Measurements from ENCODE around the gene TUSC1. TPM values are rescaled to one million over a fixed set of nuclear protein-coding genes. Genes with fewer than 3 reads are reported as not detected.
"Not testable (repeated sequence)": the region's sequence is repeated elsewhere in the genome, so short reads cannot be mapped to it uniquely, and the experiment has no call there.

TUSC1 gene
- total and polyA plus RNA-seq, 5 donors from 2014 or later: 0.19 TPM; not detected in 4

DNA sequence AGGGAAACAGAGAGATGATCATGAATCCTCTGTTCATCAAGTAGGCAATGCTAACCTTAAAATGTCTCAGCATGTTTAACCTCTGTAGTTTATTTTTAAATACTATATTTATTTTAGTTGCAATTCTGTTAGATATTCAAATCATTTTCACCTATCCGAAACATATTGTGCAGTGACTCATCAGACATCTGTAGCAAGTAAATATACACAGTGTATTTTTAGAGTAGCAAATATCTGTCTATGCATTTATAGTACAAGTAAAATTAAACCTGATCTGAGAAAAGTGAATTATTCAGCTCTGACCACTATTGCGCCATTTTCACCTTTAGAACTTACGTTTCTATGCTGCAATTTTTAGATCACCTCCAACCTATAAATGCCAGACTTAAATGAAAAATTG is 24.3 kb upstream of the TUSC1 start:
- no peak overlapping the region for H3K4me3 ChIP-seq (ENCODE audit: low read depth, low read length)
- Mint-ChIP-seq H3K4me1 (no peaks in the 10 kb centered on the region), H3K27ac (no peak overlapping the region), H3K4me3 (no peak overlapping the region), H3K36me3 (no peaks in the 10 kb centered on the region), H3K27me3 (no peaks in the 10 kb centered on the region), H3K9me3 (peaks cover 0 to 15% (median 0%) of the 10 kb centered on the region in 7 donors)
- ATAC-seq (ENCODE audit: low read depth in 2 of 2) (no peak), DNase-seq (no peak)
- H3K9me3 ChIP-seq (ENCODE audit: control insufficient read depth in 2 of 2, low read length in 2 of 2): peaks cover 4 to 12% of the 10 kb centered on the region in 2 experiments
- no peaks in the 10 kb centered on the region for H3K36me3 ChIP-seq (ENCODE audit: control insufficient read depth, insufficient read depth, low read length)
- H3K27me3 ChIP-seq (ENCODE audit: control insufficient read depth, insufficient read depth, low read length): no peaks in the 10 kb centered on the region
- H3K27ac ChIP-seq (ENCODE audit: insufficient read depth, low read length, poor library complexity, severe bottlenecking): no peak overlapping the region
- no peaks in the 10 kb centered on the region for H3K4me1 ChIP-seq (ENCODE audit: control insufficient read depth, insufficient read depth, low read length, poor library complexity, severe bottlenecking)

DNA sequence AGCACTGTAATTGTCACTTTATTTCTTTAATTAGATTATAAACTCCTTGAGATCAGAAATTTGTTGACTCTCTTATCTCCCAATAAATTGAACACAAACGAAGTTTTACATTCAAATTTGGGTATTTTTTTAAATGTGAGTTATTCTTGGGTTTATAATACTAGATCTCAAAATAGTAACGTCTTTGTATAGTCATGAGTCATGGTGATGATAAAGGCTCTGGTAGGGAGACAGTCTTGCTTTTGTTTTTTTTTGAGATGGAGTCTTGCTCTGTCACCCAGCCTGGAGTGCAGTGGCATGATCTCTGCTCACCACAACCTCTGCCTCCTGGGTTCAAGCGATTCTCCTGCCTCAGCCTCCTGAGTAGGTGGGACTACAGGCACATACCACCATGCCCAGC is 22.7 kb upstream of the TUSC1 start:
- peaks cover 0 to 19% (median 5%) of the 10 kb centered on the region in 7 donors for H3K9me3 Mint-ChIP-seq
- not testable (repeated sequence) for H3K27me3 Mint-ChIP-seq; H3K27me3 ChIP-seq (ENCODE audit: control insufficient read depth, insufficient read depth, low read length); H3K36me3 Mint-ChIP-seq; H3K27ac ChIP-seq (ENCODE audit: insufficient read depth, low read length, poor library complexity, severe bottlenecking); H3K36me3 ChIP-seq (ENCODE audit: control insufficient read depth, insufficient read depth, low read length); DNase-seq; H3K4me1 Mint-ChIP-seq; H3K4me1 ChIP-seq (ENCODE audit: control insufficient read depth, insufficient read depth, low read length, poor library complexity, severe bottlenecking); H3K27ac Mint-ChIP-seq; ATAC-seq (ENCODE audit: low read depth in 2 of 2); H3K4me3 Mint-ChIP-seq; H3K4me3 ChIP-seq (ENCODE audit: low read depth, low read length)
- peaks cover 4 to 12% of the 10 kb centered on the region in 2 experiments for H3K9me3 ChIP-seq (ENCODE audit: control insufficient read depth in 2 of 2, low read length in 2 of 2)

DNA sequence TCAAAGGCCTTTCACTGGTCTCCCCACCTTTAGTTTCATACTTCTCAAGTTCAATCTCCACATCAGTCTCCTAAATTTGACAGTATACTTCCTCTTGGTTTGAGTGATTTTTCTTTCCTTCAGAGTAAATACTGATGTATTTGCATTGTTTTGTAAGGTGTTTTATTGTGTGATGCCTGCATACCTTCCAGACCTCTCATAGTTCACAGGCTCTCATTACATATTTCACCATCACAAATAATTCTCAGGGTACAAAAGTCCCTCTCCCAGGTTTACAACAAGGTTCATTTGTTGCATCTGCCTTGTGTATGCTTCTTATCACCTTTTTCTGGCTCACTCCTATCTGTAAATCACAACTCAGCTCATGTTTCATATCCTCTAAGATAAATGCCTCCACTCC is 22.2 kb upstream of the TUSC1 start:
- Mint-ChIP-seq H3K27ac (no peak overlapping the region), H3K9me3 (peaks cover 0 to 14% (median 5%) of the 10 kb centered on the region in 7 donors), H3K4me1 (no peaks in the 10 kb centered on the region), H3K36me3 (no peaks in the 10 kb centered on the region), H3K27me3 (no peaks in the 10 kb centered on the region), H3K4me3 (no peak overlapping the region)
- no peak overlapping the region for H3K4me3 ChIP-seq (ENCODE audit: low read depth, low read length)
- H3K4me1 ChIP-seq (ENCODE audit: control insufficient read depth, insufficient read depth, low read length, poor library complexity, severe bottlenecking): no peaks in the 10 kb centered on the region
- peaks cover 4 to 12% of the 10 kb centered on the region in 2 experiments for H3K9me3 ChIP-seq (ENCODE audit: control insufficient read depth in 2 of 2, low read length in 2 of 2)
- ATAC-seq (ENCODE audit: low read depth in 2 of 2) (no peak), DNase-seq (no peak)
- no peaks in the 10 kb centered on the region for H3K27me3 ChIP-seq (ENCODE audit: control insufficient read depth, insufficient read depth, low read length)
- no peaks in the 10 kb centered on the region for H3K36me3 ChIP-seq (ENCODE audit: control insufficient read depth, insufficient read depth, low read length)
- H3K27ac ChIP-seq (ENCODE audit: insufficient read depth, low read length, poor library complexity, severe bottlenecking): no peak overlapping the region

DNA sequence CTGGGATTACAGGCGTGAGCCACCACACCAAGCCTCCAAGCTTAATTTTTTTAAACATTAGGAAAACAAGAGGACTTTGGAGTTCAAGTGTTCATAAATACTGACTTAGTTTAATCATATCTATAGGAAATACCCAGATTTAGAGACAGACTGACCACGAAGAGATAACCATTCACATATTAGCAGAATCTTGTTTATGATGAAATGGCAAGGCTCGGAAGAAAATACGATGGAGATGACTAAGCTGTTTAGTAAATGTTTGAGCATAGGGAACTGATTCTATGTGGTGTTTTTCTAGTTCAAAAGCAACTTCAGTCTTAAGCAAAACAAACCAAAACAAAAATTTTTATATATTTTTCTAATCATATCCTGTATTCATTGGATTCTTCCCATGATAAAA is 13.5 kb upstream of the TUSC1 start:
- no peak overlapping the region for H3K4me3 Mint-ChIP-seq
- no peak overlapping the region for H3K27ac ChIP-seq (ENCODE audit: insufficient read depth, low read length, poor library complexity, severe bottlenecking)
- no peaks in the 10 kb centered on the region for H3K27me3 Mint-ChIP-seq
- no peaks in the 10 kb centered on the region for H3K36me3 Mint-ChIP-seq
- DNase-seq: no peak
- no peak overlapping the region for H3K4me3 ChIP-seq (ENCODE audit: low read depth, low read length)
- H3K27me3 ChIP-seq (ENCODE audit: control insufficient read depth, insufficient read depth, low read length): no peaks in the 10 kb centered on the region
- H3K9me3 ChIP-seq (ENCODE audit: control insufficient read depth in 2 of 2, low read length in 2 of 2): no peaks in the 10 kb centered on the region
- H3K9me3 Mint-ChIP-seq: peaks cover 0 to 12% (median 7%) of the 10 kb centered on the region in 7 donors
- no peaks in the 10 kb centered on the region for H3K4me1 Mint-ChIP-seq
- no peaks in the 10 kb centered on the region for H3K4me1 ChIP-seq (ENCODE audit: control insufficient read depth, insufficient read depth, low read length, poor library complexity, severe bottlenecking)
- H3K36me3 ChIP-seq (ENCODE audit: control insufficient read depth, insufficient read depth, low read length): no peaks in the 10 kb centered on the region
- no peak overlapping the region for H3K27ac Mint-ChIP-seq
- no peak for ATAC-seq (ENCODE audit: low read depth in 2 of 2)

DNA sequence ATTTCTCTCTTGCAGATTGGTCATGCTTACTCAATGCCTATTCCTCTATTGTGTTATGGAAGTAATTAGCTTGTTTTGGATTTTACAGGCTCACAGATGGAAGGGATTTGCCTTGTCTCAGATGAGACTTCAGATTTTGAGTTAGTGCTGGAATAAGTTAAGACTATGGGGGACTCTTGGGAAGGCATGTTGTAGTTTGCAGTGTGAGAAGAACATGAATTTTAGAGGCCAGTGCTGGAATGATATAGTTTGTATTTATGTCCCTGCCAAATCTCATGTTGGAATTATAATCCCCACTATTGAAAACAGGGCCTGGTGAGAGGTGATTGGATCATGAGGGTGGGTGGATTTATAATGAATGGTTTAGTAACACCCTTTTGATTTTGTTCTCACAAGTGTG is 6.1 kb upstream of the TUSC1 start:
- no peaks in the 10 kb centered on the region for H3K27me3 ChIP-seq (ENCODE audit: control insufficient read depth, insufficient read depth, low read length)
- ATAC-seq (ENCODE audit: low read depth in 2 of 2) (no peak), DNase-seq (no peak)
- no peak overlapping the region for H3K4me3 ChIP-seq (ENCODE audit: low read depth, low read length)
- no peak overlapping the region for H3K4me3 Mint-ChIP-seq
- H3K4me1 ChIP-seq (ENCODE audit: control insufficient read depth, insufficient read depth, low read length, poor library complexity, severe bottlenecking): no peaks in the 10 kb centered on the region
- no peaks in the 10 kb centered on the region for H3K27me3 Mint-ChIP-seq
- peaks cover 2 to 13% (median 3%) of the 10 kb centered on the region in 7 donors for H3K9me3 Mint-ChIP-seq
- H3K4me1 Mint-ChIP-seq: no peaks in the 10 kb centered on the region
- no peaks in the 10 kb centered on the region for H3K9me3 ChIP-seq (ENCODE audit: control insufficient read depth in 2 of 2, low read length in 2 of 2)
- H3K27ac ChIP-seq (ENCODE audit: insufficient read depth, low read length, poor library complexity, severe bottlenecking): no peak overlapping the region
- no peaks in the 10 kb centered on the region for H3K36me3 Mint-ChIP-seq
- no peaks in the 10 kb centered on the region for H3K36me3 ChIP-seq (ENCODE audit: control insufficient read depth, insufficient read depth, low read length)
- no peak overlapping the region for H3K27ac Mint-ChIP-seq

DNA sequence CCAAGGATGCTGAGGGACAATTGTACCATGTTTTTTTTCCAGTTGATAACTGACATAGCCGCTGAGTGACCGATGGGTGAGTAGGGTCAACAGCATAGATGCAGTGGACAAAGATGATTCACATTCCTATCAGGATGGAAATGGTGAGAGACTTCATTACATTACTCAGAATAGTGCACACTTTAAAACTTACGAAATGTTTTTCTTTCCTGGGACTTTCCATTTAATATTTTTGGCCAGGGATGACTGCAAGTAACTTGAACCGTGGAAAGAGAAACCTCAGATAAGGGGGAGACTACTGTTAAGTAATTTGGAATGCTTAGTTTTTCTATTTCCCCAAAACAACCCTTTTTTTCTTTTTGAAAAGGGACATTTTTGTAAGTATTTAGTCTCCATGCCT is 3.0 kb upstream of the TUSC1 start:
- no peaks in the 10 kb centered on the region for H3K27me3 ChIP-seq (ENCODE audit: control insufficient read depth, insufficient read depth, low read length)
- ATAC-seq (ENCODE audit: low read depth in 2 of 2) (no peak), DNase-seq (no peak)
- peaks cover 0 to 13% (median 3%) of the 10 kb centered on the region in 7 donors for H3K9me3 Mint-ChIP-seq
- H3K36me3 ChIP-seq (ENCODE audit: control insufficient read depth, insufficient read depth, low read length): no peaks in the 10 kb centered on the region
- H3K36me3 Mint-ChIP-seq: no peaks in the 10 kb centered on the region
- no peaks in the 10 kb centered on the region for H3K9me3 ChIP-seq (ENCODE audit: control insufficient read depth in 2 of 2, low read length in 2 of 2)
- H3K4me1 Mint-ChIP-seq: no peaks in the 10 kb centered on the region
- no peaks in the 10 kb centered on the region for H3K27me3 Mint-ChIP-seq
- no peak overlapping the region for H3K4me3 Mint-ChIP-seq
- no peaks in the 10 kb centered on the region for H3K4me1 ChIP-seq (ENCODE audit: control insufficient read depth, insufficient read depth, low read length, poor library complexity, severe bottlenecking)
- H3K27ac ChIP-seq (ENCODE audit: insufficient read depth, low read length, poor library complexity, severe bottlenecking): no peak overlapping the region
- no peak overlapping the region for H3K4me3 ChIP-seq (ENCODE audit: low read depth, low read length)
- no peak overlapping the region for H3K27ac Mint-ChIP-seq

DNA sequence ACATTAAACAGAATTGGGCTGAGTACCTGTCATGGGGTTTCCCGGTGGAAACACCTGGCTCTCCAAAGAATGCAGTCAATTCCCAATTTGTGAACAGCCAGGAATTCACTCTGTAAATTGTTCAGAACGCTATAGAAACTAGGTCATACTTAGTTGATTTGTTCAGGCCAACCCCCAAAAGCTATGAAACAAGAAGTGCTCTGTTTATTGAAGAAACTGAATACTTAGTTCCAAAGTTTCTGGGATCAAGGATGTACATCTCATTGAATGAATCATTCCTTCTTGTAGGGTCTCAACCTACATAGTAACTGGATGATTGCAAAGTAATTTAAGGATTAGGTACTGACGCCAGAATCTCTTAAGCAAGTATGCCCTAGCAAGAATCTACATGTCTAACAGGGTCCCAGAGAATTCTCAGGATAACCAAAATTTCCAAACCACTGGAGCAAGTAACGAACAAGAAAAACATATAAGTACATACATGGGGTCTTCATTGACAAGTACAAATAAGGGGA is 659 bp upstream of the TUSC1 start:
- no peak overlapping the region for H3K27ac ChIP-seq (ENCODE audit: insufficient read depth, low read length, poor library complexity, severe bottlenecking)
- no peaks in the 10 kb centered on the region for H3K9me3 ChIP-seq (ENCODE audit: control insufficient read depth in 2 of 2, low read length in 2 of 2)
- H3K4me1 Mint-ChIP-seq: no peaks in the 10 kb centered on the region
- no peaks in the 10 kb centered on the region for H3K27me3 Mint-ChIP-seq
- DNase-seq (no peak), ATAC-seq (ENCODE audit: low read depth in 2 of 2) (no peak)
- H3K36me3 ChIP-seq (ENCODE audit: control insufficient read depth, insufficient read depth, low read length): no peaks in the 10 kb centered on the region
- no peaks in the 10 kb centered on the region for H3K27me3 ChIP-seq (ENCODE audit: control insufficient read depth, insufficient read depth, low read length)
- no peak overlapping the region for H3K4me3 Mint-ChIP-seq
- H3K36me3 Mint-ChIP-seq: no peaks in the 10 kb centered on the region
- no peak overlapping the region for H3K27ac Mint-ChIP-seq
- H3K9me3 Mint-ChIP-seq: peaks cover 0 to 8% (median 3%) of the 10 kb centered on the region in 7 donors
- H3K4me1 ChIP-seq (ENCODE audit: control insufficient read depth, insufficient read depth, low read length, poor library complexity, severe bottlenecking): no peaks in the 10 kb centered on the region
- no peak overlapping the region for H3K4me3 ChIP-seq (ENCODE audit: low read depth, low read length)

DNA sequence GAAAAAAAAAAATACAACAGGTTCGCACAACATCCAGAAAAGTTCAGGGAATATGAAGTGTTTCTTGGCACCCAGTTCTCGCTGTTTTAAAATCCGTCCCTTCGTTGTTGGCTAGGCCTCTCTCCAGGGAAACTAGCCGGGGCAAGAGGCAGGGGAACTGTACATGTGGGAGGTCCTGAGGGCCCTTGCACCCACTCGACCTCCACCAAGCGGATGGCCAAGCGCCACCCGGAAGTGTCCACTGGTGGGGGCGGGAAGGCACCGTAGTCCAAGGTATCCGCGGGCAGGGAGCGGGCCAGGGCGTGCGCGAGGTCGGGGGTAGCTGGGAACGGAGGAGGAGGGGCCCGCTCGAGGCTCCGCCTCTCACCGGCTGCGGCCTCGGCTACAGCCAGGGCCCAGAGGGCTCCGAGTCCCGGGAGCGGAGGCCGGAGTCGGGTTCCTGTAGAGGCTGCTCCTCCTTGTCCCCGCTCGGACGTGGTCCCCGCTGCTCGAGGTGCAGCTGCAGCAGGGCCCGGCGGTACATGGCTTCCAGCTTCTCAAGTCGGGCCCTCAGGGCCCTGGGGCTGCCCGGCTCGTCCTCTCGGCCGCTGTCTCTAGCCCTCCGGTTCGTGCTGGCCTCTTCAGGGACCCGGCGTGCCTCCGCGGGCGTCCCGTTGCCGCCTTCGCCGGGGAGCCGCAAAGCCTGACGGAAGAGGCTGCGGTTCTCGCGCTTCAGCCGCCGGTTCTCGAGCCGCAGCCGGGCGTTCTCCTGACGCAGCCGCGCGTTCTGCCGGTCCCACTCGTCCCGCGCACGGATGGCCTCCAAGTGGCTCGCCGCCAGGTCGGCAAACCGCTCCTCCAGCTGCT is 720 bp downstream of the TUSC1 start:
- H3K27me3 ChIP-seq (ENCODE audit: control insufficient read depth, insufficient read depth, low read length): no peaks in the 10 kb centered on the region
- H3K27ac ChIP-seq (ENCODE audit: insufficient read depth, low read length, poor library complexity, severe bottlenecking): no peak overlapping the region
- no peak overlapping the region for H3K4me3 ChIP-seq (ENCODE audit: low read depth, low read length)
- DNase-seq (peak in 1 of 3 donors; percentile 1), ATAC-seq (ENCODE audit: low read depth in 2 of 2) (peak in 1 of 2 donors; percentile 18)
- Mint-ChIP-seq H3K4me3 (no peak overlapping the region), H3K27ac (no peak overlapping the region), H3K36me3 (no peaks in the 10 kb centered on the region), H3K27me3 (no peaks in the 10 kb centered on the region), H3K9me3 (peaks cover 0 to 8% (median 3%) of the 10 kb centered on the region in 7 donors), H3K4me1 (no peaks in the 10 kb centered on the region)
- H3K9me3 ChIP-seq (ENCODE audit: control insufficient read depth in 2 of 2, low read length in 2 of 2): no peaks in the 10 kb centered on the region
- H3K36me3 ChIP-seq (ENCODE audit: control insufficient read depth, insufficient read depth, low read length): no peaks in the 10 kb centered on the region
- H3K4me1 ChIP-seq (ENCODE audit: control insufficient read depth, insufficient read depth, low read length, poor library complexity, severe bottlenecking): no peaks in the 10 kb centered on the region

Data from CD4-positive, CD25-positive, alpha-beta regulatory T cell (primary cell).